Skeletal muscle cell (primary cell): ENCODE data around the gene P3H2.

ENCODE experiments used
- DNase-seq: peaks from one replicate; pipeline ENCODE4 v3.0.0-alpha.2; 2010; ENCODE audit warnings: low read depth
- H3K4me3 ChIP-seq: 2 replicates; pipeline ENCODE4 v1.5.1; 2011; ENCODE audit warnings: low read depth, mild to moderate bottlenecking, control low read depth, low read length, moderate library complexity

P3H2 gene

DNA sequence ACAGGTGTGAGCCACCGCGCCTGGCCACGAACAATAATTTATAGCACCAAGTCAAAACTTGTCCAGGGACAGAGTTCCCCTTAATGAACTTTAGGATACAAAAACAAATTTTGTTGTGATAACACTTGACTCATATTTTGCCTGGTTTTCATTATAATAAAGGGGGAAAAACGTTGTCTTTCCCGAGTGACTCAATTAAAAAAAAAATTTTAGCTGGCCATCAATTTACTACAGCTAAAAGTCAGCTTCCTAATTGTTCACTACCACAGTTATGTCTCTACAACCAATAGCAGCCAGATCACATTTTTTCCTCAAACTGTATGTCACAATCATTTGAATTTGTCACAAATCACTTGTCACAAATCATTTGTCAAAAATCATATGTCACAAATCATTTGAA lies 116.0 kb downstream of the P3H2 start:
- DNase-seq: no peak
- no peak overlapping the region for H3K4me3 ChIP-seq

DNA sequence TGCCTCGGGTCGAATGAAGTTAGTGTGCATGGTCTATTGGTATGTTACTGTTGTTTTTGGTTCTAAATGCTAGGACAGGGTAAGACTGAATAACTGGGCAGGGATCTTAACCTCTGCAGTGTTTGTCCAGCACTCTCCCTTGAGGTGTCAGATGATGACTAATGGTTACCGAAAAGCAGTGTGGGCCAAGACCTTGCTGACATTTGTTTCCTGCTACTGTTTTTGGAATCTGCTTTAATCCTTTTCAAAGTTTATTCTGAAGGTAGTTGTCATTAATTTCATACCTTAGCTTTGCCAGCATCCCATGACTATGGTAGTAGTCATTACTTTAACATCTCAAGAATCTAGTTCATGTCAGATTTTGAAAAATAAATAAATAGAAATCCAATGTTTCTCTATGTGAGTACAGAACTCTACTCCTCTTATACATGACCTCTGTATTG lies 117.0 kb downstream of the P3H2 start:
- H3K4me3 ChIP-seq: no peak overlapping the region
- peak; percentile 73 for DNase-seq

DNA sequence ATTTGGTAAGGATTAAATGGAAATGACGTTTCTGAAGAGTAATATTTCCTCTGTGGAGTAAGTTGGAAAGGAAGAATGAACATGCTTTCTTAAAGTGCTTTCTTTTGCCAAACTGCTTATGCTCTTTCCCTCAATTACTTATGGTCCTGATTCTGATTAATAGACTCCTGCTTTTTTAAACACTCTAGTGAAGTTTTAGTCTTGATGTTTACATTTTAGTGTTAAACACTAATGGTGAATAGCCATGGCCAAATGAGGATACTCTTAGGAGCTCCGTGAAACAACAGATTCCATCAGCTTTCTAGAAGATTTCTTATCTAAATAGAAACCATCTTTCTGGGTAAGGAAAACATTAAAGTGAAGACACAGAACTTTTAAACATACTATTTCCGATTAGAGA lies 117.6 kb downstream of the P3H2 start:
- H3K4me3 ChIP-seq: no peak overlapping the region
- no peak for DNase-seq

DNA sequence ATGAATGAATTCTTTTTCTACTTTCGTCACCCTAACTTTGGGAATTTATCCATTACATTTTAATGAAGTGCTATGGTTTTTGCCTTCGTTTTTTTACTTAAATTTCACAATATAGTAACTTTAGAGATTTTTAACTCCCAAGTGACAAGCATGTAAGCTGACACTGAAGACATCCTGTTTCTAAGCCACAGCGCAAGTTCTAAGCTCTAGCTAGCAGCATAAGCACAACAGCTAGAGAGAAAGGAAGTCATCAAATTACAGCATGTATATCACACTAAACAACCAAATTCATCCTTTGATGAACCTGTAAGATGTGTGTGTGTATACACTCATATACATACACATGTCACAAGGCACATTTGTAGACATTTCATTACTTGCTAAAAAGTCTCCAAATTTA lies 119.3 kb downstream of the P3H2 start:
- no peak overlapping the region for H3K4me3 ChIP-seq
- peak; percentile 76 for DNase-seq

DNA sequence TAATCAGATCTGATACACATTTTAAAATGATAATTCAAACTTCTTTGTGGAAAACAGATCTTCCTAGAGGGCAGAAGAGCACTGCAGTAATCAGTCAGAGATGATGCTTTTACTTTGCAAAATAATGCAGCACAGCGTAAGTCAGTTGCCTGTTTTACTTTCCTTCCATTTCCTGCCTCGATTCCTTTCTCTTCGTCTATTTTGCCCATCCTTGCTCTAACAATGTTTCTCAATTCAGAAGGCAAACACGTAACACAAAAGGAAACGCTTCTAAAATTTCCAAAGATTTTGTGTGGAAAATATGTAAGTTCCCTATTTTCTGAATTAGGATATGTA lies 119.9 kb downstream of the P3H2 start:
- no peak for DNase-seq
- peak overlapping the region; percentile 14 for H3K4me3 ChIP-seq

DNA sequence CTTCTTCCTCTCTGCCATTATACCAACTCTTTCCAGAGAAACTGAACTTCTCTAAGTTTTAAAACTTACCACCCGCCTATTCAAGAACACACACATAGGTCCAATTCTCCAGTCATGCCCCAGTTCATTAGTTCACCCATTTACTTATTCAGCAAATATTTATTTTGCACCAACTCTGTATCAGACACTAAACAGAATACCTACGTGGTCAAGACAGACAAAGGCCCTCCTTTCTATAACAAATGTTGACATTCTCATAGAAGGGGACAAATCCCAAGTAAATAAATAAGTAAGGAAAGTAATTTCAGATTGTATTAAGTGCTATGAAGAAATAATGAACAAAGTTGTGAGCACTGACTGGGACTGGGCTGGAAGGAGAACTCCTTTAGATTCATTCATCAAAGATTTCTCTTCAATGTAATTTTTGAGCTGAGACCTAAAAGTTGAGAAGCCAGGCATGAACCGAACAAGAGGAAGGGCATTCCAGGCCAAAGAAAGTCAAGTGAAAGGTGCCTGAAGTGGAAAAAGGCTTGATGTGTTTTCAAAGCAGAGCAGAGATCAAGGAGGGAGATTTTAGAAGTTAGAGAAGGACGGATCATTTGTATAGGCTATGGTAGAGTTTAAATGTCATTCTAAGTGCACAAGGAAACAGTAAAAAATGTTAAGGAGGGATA lies 120.4 kb downstream of the P3H2 start:
- DNase-seq: no peak
- H3K4me3 ChIP-seq: no peak overlapping the region

DNA sequence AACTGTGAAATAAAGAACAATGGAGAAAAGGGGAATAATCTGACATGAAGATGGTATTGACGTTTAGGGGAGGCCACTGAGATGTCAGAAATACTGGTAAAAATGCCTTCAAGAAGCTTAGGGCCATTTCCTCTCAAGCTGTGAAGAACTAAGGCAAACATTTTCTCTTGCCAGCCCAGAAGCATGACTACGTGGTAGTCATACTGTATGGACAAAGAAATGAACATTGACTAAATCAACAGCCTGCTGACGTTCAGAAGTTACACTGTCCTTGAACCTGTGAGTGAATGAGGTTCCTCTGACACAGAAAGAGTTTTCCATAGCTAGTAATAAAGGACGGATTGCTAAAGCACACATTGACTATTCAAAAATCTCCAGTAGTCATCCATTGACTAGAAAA lies 121.0 kb downstream of the P3H2 start:
- no peak for DNase-seq
- no peak overlapping the region for H3K4me3 ChIP-seq

DNA sequence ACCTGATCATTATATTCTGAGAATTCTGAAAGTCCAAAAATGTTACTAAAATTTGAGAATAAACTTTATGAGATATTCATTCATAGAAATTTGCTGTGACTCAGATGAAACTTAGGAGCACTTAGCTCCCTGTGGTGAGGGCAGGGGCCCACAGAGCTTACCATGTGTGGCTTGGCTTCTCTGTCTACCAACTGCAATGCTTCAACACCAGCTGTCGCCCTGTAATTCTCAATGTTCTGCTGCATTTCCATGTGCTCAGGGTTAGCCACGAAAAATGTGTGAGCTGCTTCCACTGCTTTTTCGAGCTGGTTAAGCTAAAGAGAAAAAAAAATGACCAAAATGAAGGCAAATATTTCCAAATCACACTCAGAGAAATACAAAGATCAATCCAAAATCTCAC lies 125.6 kb downstream of the P3H2 start:
- no peak for DNase-seq
- no peak overlapping the region for H3K4me3 ChIP-seq

DNA sequence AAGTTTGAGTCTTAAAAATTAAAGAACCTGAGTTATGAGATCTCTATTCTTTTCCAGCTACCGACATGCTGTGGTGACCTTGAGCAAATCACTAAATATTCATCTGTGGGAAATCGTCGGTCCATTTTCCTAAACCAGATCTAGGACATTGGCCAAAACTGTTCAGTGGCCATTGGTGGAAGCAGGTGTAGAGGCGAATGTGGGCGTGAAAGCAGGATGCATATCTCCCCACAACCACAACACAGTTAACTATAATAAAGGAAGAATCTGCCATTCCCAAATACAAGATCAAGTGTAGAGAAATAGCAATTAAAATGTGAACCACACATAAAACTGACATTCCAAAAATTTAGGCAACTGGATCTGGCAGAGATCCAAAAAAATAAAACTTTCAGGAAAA lies 129.9 kb downstream of the P3H2 start:
- DNase-seq: no peak
- no peak overlapping the region for H3K4me3 ChIP-seq

DNA sequence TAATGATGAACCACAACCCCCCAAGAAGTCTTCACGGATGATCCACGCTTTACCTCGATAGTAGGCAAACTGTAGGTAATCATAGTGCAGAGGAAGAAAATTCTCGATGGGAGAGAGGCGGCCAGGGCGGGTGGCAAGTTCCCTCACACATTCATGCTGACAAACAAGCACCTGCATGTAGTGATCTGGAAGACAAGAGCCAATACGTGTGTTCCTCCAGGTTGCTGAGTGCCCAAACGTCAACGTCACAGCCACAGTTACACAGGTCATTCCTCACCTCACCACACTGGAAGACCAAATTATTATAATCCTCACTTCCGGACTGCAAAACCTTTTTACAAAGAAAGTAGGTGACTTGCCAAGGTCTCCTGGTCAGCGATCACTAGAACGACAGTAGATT lies 131.8 kb downstream of the P3H2 start:
- no peak overlapping the region for H3K4me3 ChIP-seq
- no peak for DNase-seq

DNA sequence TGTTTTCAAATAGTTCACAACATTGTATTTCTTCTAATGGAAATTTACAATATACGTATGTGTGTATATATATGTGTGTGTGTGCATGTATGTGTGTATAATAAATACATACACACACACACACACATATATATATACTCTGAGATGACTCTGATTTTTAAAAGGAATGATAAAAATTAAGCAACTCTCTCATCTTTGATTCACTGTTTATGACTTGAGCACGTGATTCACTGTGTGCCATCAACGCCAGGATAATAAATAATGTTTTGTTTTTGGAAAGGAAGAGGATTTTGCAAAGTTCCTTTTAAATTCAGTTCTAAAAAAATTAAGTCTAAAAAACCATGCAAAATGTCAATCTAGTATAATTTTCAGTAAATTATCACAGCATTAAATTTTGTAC lies 132.4 kb downstream of the P3H2 start:
- no peak overlapping the region for H3K4me3 ChIP-seq
- DNase-seq: no peak

DNA sequence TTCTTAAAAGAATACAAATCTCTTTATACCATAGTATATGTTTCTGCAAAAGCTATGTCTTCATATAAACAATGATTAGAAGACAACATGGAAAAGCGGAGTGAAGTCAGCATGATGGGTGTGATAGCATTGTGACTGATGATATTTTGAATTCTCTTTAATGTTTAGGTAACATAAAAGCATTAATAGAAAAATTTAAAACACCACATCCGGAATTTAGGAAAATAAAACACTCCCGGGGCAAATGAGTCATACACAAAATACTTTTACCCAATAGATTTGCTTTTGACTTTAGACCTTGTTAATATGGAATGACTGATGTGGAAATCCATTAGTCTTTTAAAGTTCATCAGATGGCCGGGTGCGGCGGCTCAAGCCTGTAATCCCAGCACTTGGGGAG lies 134.7 kb downstream of the P3H2 start:
- no peak for DNase-seq
- no peak overlapping the region for H3K4me3 ChIP-seq

DNA sequence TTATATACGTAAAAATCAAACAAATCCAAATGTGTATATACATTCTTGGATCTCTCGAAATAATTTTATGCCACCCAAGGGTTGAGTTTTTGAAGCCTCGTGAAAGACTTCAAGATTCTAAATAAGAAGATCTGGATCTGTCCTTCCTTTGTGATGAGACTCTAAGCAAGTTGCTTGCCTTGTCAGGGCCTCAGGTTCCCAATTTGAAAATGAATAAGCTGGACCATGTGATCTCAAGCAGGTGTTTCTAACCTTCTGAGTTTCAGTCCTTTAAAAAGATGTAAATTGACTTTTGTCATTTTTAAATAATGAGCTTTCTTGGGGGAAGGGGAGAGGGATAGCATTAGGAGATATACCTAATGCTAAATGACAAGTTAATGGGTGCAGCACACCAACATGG lies 137.1 kb downstream of the P3H2 start:
- DNase-seq: no peak
- no peak overlapping the region for H3K4me3 ChIP-seq

DNA sequence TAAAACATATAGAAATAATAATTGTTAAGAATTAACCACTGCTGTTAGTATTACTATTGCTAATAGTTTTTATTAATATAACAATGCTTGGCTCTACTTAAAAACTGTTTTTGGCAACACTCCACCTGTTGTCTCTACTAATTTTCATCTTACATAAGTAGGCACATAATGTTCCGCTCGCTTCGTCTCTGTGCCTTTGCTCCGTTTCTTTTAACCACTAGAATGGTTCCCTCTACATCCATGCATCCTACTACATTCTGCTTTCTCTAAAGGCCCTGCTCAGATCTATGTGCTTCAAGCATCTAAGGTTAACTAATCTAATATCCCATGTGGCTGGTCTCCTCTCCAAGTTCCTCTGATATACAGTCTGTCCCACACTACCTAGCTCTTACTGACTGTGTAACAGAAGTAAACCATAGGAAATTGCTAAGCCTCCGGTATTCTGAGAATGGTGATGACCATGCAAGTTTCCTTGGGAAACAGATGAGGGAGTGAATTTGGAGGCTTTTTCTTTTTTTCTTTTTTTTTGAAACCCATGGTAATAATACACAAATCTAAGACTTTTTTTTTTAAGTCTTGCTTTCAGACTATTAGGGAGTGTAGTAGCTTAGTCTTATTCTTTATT lies 138.3 kb downstream of the P3H2 start:
- no peak overlapping the region for H3K4me3 ChIP-seq

DNA sequence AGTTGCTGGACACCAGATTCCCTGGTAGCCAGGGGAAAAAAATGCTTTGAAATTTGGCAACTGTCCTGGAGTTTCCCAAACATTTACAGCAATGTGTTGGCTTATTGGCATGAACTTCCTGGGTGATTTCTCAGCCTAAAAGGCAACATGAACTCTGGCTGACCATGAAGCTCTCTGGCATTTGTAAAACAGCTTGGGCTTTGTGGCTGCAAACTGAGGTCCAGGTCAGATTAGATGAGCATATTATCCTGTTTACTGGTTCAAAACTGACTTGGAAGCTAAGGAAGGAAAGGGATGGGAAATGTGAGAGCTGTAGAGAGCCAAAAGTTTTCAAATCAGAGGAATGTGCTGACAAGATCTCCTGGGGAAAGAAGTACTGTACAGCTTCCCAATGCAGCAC lies 139.0 kb downstream of the P3H2 start:
- peak; percentile 78 for DNase-seq
- no peak overlapping the region for H3K4me3 ChIP-seq

More for the DNA sequence above, 138.3 kb downstream of the P3H2 start:
- DNase-seq: no peak

DNA sequence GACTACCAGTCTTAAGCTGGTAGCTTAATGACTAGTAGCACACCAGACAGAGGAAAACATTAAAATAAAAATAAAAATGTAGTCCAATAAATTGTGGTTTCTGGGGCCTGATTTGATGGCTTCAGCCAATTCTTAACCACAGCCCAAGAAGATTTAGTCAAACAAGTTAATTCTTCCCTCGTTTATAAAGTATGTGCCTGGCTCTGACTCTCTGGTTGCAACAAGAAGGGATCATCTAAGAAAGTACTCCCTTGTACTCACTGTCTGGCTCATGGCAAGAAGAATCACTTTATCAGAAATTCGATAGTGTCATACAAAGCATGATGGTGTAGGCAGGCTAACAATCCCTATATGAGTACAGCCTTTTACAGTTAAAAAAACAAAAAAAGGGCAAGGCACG lies 141.9 kb downstream of the P3H2 start:
- H3K4me3 ChIP-seq: no peak overlapping the region
- DNase-seq: no peak

DNA sequence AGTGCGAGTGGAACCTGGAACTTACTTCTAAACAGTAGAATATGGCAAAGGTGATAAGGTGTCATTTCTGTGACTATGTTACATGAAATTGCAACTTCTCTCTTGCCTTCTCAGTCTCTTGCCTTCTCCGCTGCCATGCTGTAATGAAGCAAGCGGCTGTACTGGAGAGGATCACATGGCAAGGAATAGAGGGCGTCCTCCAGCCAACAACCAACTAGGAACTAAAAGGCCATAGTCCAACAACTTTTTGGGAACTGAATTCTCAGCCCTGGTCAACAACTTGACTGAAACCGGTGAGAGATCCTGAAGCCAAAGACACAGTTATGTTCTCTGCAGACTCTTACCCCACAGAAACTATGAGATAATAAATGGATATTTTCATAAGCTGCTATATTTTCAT lies 143.5 kb downstream of the P3H2 start:
- H3K4me3 ChIP-seq: no peak overlapping the region
- DNase-seq: no peak

DNA sequence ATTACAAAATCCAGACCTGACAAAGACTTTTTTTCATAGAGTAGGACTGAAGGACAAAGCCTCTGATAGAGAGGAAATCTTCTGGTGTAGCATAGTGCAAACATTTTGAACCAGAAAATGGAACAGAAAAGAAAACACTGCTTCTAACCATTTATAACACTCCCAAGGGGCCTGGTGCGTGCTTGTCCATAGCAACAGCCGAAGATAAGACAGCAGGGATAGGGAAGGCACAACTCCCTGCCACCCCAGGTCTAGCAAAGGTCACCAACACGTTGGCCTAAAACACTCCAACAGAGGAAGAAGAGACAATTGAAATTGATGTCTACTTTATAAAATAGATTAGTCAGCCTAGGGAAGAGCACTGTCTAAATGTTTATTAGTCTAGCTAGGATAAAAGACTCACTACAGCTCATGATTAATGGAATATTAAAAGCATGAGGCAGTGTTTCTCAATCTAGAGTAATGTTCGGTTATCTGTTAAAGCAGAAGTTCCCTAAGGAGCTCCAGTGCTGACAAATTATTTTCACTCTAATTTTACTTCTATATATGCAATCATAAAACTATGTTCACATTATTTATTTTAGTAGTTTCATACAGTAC lies 145.2 kb downstream of the P3H2 start:
- DNase-seq: no peak
- H3K4me3 ChIP-seq: no peak overlapping the region

DNA sequence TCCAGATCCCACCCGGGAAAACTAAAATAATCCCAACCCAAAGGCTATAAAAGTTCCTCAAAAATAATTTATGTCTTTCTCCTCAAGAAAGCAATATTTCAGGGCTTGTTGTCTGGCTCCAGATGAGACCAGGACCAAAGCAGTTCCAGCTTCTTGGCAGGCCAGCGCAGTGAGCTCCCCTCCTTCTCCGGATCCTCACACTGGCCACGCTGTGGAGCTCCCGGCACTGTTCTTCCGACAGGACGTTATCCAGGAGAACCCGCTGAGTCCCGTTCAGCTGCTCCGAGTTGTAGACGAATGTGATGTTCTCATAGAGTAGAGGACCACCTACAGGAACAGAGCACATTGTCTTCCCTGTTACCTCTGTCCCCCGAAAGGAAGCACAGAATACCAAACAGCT lies 146.3 kb downstream of the P3H2 start:
- no peak overlapping the region for H3K4me3 ChIP-seq
- DNase-seq: no peak

DNA sequence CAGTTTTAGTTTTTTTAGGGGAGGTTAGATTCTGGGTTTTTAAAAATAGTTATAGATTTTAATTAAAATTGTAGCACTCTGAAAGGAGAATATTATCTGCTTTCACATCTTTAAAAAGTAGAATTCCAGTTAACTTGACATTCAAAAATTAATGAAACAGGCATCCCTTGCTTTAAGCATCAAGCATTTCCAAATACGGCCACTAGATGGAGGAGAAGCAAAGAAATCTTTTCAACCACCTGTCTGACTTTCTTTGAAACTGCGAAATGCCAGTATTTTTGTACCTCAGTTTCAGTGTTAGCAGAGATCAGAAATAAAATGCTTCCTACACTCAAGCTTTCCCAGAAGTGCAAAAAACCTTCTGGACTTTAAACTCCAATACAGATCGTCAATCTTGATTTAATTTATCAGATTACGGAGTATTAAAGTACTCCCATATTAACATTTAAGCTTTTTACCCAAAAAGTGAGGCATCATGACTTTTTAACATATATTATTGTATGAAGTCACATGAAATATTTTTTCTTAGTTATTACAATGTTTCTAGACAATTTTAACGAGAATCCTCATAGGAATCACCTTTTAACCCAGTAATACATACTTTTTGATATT lies 153.3 kb downstream of the P3H2 start:
- H3K4me3 ChIP-seq: no peak overlapping the region
- no peak for DNase-seq

DNA sequence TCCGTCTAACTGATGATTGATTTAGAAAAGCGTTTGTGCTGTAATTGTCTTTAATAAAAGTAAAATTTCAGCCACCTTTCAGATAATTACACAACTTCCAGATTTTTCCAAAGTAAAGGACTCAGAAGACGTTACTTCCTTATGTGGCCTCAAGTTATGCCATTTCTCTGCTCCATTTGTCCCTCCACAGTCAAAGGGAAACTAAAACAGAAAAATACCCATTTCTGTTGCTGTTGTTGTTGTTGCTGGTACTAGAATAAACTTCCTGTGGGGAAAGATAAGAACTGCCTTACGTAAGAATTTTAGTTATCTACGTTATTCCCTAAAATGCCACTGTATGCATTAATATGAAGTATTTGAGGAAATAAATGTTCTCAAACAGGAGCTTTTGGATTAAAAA lies 153.9 kb downstream of the P3H2 start:
- H3K4me3 ChIP-seq: no peak overlapping the region
- DNase-seq: no peak
